GM18505 (cell line): ENCODE results near the gene SUSD2.

Source experiments
- ATAC-seq: cut with Tn5 transposase; IDR thresholded peaks from one replicate; pipeline ENCODE4 v1.9.1; 2021; ENCODE audit not compliant: unreplicated experiment
- POLR2A ChIP-seq: IDR thresholded peaks from 4 replicates; pipeline ENCODE4 v1.6.1; 2011; ENCODE audit warnings: borderline replicate concordance; ENCODE audit not compliant: insufficient read depth, insufficient read length; ENCODE audit errors: extremely low read depth

Gene SUSD2

DNA sequence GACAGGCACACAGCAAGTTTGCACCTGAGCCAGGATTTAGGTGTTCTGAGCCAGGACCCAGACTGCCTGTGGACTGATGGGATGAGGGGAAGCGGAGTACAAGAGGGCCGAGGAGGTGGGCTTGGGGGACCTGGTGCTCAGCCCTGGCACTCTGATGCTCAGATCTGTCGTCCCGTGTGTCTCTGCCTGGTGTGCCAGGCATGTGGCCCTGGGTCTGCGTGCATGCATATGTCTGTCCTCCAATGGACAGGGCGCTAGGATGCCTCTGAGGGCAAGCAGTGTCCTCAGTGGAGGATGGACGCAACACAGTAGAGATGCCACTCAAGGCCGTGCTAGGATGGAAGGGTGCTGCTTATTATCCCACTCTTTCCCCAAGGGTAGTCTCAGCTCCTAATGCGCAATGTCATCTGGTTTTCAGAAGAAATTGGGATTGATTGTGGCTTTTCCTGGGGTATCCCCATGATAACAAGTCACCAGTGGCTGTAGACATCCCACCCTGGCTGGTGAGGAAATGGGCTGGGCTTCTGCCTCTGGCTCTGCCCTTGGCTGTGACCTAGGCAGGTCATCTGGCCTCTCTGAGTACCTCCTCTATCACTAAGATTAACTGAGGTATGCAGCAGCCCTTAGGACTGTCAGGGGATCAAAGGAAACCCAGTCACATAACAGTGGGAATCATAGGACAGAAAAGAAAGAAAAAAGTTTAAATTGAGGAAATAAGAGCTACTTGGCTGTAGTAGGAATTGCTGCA is 35.7 kb upstream of the SUSD2 start:
- no peak for TF ChIP-seq POLR2A
- no peak for ATAC-seq

DNA sequence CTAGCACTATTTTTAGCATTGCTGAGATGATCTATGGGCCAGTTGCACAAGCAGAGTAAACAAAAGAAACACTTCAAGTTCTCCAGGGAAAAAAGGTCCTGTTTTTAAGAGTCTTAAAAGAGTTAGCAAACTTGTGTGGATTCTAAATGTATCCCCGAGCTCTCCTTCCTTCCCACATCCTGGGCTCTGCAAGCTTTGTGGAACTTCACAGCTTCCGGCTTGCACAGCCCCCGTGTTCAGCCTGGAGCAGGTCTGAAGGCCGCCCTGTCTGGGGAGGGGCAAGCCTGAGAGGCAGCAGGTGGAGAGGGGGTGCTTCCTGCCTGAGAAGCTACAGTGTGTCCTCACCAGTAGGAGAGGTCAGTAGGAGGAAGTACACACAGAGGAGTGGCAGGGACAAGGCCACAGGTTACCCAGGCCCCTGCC is 35.1 kb upstream of the SUSD2 start:
- peak; percentile 56 for ATAC-seq
- no peak for TF ChIP-seq POLR2A

DNA sequence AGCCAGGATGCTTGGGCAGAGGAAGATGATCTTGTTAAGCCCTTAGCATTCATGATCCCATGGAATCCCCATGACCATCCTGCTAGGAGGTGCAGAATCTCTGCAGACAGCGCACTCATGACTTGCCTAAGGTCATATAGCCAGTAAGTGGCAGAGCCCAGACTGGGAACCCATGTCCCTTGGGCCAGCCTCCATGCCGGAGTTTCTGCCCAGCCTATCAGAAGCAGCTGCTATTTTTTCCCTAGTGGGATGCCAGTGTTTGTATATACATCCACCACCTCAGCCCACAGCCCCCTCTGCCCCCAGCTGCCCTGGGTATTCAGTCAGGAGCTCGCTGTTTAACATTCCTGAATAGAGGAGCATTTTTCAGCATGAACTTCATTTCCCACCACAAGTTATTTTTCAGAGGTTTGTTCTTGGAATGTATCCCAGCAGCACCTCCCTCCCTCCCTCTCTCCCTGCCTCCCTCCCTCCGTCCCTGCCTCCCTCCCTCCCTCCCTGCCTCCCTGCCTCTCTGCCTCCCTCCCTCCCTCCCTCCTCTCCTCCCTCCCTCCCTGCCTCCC is 34.4 kb upstream of the SUSD2 start:
- no peak for ATAC-seq
- TF ChIP-seq POLR2A = no peak

DNA sequence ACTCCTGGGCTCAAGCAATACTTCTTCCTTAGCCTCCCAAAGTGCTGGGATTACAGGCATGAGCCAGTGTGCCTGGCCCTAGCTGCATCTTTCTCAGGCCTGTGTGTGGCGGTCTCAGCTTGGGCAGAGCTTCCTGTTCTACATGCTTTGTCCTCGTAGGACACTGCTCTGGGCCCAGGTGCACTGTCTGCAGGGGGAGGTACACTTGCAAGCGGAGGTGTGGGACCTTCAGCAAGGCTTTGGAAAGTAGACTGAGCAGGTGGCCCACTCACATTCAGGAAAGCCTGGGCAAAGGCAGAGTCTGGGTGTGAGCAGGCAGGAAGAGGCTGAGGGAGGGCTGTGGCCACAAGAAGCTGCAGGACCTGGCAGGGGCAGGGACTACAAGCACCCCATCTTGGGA is 33.6 kb upstream of the SUSD2 start:
- no peak for TF ChIP-seq POLR2A
- no peak for ATAC-seq

DNA sequence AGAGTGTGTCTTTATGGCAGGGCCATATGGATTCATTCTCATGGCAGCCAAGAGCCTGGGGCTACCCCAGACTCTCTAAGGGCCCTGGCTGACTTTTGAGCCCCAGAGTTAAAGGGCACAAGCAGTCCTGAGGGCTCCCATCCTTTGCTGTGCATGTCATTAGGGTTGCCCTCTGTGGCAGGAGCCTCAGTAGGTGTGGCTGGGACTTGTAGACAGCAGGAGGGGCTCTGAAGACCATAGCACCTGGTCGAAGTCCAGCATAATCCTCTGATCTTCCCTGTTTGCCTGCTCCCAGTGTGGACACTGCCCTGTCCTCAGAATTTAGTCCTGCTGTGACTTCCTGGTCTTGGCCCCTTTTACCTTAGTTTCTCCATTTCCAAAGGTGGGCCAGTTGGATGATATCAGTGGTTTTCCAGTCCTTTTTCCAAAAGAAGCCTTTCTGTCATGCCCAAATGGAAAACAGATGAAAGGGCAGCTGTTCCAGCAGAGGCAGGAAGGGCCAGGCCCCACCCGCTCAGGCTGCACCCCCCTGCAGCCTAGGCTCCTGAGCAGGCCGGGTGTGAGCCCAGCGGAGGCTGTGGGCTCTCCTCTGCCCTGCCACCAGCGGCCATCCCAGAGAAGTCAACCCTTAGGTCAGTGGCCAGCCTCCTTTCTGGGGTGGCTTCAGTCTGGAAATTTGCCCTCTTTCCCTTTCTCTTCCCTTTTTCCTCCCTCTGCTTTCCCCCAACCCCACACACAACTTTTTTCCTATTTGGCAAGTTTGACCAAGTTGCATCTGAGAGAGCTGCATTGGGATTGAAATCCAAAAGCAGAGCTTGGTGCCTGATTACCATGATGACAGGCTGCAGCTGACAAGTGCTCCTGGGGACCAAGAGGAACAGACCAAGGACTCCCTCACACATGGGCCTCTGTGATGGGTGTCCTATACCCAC is 32.8 kb upstream of the SUSD2 start:
- ATAC-seq = no peak

DNA sequence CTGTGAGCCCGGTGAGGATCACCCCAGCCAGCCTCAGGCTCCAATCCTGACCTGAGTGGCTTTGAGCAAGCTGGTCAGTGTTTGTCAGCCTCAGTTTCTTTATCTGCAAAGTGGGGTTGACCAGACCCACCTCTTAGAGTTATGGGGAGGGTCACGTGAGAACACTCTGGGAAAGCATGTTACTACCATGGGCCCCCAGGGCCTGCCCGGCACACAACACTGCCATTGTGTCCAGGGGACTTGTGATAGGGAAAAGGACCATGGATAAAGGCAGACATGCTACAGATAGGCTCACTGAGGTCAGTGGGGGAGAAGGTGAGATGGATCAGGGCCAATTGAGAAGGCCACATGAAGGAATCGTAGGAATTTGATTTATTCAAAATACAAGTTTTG is 32.1 kb upstream of the SUSD2 start:
- no peak for TF ChIP-seq POLR2A
- no peak for ATAC-seq

More for the DNA sequence above, 32.8 kb upstream of the SUSD2 start:
- no peak for TF ChIP-seq POLR2A

DNA sequence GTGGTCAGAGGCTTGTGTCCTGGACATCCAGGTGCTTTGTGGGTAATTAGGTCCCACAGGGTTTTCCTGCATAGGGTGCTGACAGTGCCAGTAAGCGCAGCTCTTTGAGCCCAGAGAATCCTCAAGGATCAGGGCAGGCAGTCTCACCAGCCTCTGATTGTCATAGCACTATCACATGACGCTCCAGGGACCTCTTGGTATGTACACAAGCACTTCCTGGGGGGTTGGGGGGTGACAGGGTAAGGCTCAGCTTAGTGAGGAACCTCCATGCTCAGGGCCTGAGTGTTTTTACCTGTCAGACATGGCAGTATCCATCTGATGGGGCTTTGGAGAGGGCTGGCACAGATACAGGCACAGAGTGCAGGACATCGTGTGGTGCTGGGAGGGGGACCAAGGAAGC is 27.9 kb upstream of the SUSD2 start:
- TF ChIP-seq POLR2A = no peak
- ATAC-seq = no peak

DNA sequence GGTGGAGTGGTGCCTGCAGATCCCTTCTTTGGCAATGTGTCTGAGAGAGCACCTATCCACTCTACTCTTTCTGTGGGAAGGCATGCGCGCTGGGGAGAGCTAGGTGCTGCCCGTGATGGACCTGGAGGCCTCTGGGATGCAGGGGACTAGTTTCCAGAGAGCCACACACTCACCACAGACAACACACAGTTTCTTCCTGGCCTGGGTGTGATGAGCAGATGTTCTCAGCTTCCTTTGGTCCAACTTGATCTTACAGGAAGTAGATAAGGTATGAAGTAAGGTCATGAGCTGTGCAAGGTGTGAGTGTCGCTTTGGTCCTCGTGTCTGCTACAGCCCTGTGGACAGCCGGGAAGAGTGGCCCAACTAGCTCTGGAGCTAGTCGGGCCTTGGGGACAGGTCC is 27.3 kb upstream of the SUSD2 start:
- TF ChIP-seq POLR2A = no peak
- ATAC-seq = no peak

DNA sequence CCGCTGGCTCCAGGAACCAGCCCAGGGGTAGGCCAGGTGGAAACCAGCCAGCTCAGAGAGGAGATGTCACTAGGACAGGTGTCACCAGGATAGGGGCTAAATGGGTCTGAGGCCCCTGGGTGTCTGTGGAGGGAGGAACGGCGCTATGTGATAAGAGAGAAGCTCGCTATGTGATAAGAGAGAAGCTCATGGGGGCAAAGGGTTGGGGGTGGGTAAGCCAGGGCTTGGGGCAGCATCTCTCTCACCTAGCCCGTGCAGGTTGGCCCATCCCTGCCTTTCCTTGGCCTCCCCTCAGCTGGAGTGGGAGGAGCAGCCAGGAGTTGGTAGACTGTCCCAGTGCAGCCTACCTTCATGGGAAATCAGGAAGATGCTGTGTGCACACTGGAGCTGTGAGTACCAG is 26.5 kb upstream of the SUSD2 start:
- no peak for ATAC-seq
- TF ChIP-seq POLR2A = no peak

DNA sequence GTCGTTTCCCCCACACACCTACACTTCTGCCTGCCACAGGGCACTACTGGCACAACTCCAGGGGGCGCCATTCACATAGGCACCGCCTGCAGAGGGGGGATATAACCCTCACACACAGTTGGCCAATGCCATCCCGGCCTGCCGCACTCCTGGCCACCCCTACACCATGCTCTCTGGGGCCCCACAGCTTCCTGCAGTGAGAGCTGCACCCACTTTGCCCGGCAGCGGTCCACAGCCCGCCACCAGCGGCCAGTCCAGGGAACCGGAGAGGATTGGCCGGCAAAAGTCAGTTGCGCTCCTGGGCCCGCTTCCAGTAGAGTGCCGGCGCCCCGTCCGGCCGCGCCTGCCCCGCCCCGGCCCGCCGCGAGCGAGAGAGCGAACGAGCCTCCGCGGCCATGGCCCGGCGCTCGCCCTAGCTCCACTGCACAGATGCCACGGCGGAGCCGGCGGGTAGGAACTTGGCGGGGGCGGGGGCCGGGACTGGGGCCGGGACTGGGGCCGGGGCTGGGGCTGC is 25.6 kb upstream of the SUSD2 start:
- ATAC-seq = peak; percentile 26
- no peak for TF ChIP-seq POLR2A

DNA sequence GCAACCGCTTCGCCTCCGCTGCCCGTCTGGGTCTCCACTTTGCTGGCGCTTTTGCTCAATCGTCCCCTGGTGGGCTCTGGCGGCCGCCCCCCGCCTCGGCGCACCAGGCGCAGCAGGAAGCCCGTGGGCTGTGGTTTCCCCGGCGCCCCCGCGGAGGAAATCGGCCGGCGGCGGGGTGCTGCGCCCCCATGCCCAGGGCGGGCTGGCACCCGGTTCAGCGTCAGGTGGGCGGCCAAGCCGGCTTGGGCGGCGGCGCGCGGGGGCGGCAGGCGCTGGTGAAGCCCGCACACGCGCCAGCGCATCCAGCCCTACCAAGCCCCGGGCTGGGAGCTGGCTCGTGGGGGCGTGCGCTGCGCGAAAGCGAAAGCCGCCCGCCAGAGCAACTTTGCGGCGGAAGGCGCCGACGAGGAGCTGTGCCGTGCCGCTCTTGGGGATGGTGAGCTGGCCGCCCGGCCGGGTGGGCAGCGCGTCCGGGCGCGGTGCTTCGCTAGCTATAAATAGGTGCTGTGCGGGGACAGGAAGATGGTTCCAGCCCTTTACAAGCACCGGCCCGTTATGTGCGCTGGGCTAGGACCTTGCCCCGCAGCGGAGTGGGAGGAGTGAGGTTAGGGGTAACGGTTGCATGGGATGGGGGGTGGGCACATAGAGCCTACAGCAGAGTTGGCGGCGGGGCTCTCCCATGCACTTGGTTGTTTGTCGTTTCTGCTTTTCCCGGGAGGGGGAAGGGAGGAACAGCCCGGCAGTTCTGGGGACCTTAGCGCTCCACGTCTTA is 25.0 kb upstream of the SUSD2 start:
- peak; percentile 52 for TF ChIP-seq POLR2A
- ATAC-seq = peak; percentile 42

DNA sequence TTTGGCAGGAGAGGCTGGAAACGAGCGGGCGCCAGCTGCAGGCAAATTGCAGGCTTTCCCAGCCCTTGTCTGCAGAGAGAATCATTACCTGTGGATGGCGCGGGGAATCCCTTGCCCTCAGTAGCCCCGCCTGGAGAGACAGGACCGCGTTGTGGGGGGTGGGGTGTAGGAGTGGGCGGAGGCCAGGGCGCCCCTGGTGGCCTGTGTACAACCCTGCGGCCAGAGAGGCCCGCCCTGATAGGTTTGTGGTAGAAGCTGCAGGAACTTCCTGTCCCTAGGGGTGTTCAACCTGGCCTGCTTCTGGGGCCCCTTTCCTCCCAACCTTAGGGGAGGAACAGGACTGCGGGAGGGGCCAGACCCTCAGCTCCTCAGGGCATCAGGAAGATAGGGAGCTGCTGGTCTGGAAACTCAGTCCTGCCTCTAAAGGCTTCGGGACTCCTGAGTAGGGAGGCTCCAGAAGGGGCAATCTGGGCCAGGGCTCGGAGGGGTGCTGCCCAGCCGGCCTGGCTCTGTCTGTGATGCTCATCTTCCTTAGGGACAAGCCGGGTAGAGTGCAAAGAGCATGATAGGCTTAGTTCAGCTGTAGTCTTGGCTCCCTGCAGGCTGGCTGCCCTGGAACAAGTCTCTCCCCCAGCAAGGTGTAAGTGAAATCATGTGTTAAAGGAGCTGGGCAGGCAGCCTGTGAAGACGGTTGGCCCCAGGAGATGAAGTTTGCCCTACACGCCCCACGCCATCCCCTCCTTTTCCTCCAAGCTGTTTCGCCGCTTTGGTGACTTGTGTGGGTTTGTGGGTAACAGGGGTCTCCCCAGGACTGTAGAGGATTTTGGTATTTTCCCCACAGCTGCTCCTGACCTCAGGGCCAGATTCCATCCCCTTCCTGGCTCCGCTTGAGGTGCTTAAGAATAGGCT is 24.1 kb upstream of the SUSD2 start:
- TF ChIP-seq POLR2A = peak; percentile 74
- ATAC-seq = peak; percentile 60

DNA sequence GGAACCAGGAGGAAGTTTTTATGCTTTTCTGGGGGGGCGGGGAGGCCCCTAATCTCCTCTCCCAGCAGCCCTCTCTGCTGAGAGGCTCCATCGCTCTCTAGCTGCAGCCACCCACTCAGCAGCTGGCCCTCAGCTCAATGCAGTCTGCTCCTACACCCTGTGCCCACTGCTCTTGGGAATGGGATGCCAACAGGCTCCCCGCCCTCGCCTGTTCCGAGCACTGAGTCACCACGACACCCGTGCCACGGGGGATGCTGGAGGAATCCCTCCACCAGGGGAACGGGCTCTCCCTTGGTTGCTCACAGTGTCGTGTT is 23.5 kb upstream of the SUSD2 start:
- TF ChIP-seq POLR2A = no peak
- ATAC-seq = no peak

DNA sequence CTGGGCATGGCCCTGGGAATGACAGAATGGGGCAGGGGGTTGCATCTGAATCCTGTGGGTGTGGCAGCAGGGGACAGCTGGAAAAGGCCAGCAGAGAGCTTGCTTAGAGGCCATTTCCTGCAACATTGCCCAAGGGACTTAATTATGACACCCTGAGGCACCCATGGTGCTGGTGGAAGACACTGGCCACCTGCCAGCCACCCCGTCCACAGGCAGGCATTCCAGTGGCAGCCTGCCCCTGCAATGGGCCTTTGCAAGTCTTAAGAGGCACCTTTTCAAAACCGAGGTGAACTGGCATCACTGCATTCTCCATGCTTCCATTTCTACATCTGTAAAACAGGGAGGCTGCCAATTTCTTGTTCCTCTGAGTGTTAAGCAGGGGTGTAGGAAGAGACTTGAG is 21.6 kb upstream of the SUSD2 start:
- TF ChIP-seq POLR2A = no peak
- ATAC-seq = no peak
